Neuronal stem cell (in vitro differentiated cells): ENCODE data around the gene THY1.
A peak's percentile ranks its signal among the peaks of the same experiment; 100 is the strongest.
"Not testable (repeated sequence)": the region's sequence is repeated elsewhere in the genome, so short reads cannot be mapped to it uniquely, and the experiment has no call there.

Experiments
- DNase-seq: peaks from one replicate; pipeline ENCODE4 v3.0.0-alpha.2; 2013; ENCODE audit warnings: low spot score
- H2AFZ ChIP-seq: one replicate; pipeline ENCODE4 v1.6.1; 2013; ENCODE audit warnings: mild to moderate bottlenecking, low read length, inconsistent platforms
- H2AK5ac ChIP-seq: 2 replicates; pipeline ENCODE4 v1.6.1; 2013; ENCODE audit warnings: low read depth, mild to moderate bottlenecking, inconsistent platforms, low read length, moderate library complexity, mixed read lengths
- H2BK120ac ChIP-seq: 2 replicates; pipeline ENCODE4 v1.6.1; 2013; ENCODE audit warnings: low read depth, mild to moderate bottlenecking, inconsistent platforms, low read length, moderate library complexity, mixed read lengths
- H2BK12ac ChIP-seq: one replicate; pipeline ENCODE4 v1.6.1; 2013; ENCODE audit warnings: low read length, inconsistent platforms
- H2BK15ac ChIP-seq: 2 replicates; pipeline ENCODE4 v1.6.1; 2013; ENCODE audit warnings: mild to moderate bottlenecking, low read length, inconsistent platforms, mixed read lengths
- H2BK5ac ChIP-seq: one replicate; pipeline ENCODE4 v1.6.1; 2013; ENCODE audit warnings: inconsistent platforms, mild to moderate bottlenecking, low read length, moderate library complexity
- H3K14ac ChIP-seq: one replicate; pipeline ENCODE4 v1.6.1; 2013; ENCODE audit warnings: low read length, inconsistent platforms
- H3K18ac ChIP-seq: 2 replicates; pipeline ENCODE4 v1.6.1; 2013; ENCODE audit warnings: low read length, inconsistent platforms
- H3K23ac ChIP-seq: 2 replicates; pipeline ENCODE4 v1.6.1; 2013; ENCODE audit warnings: low read depth, mild to moderate bottlenecking, mixed read lengths, low read length, inconsistent platforms; ENCODE audit not compliant: poor library complexity
- H3K27ac ChIP-seq: replicated peaks from 3 replicates; pipeline ENCODE4 v1.5.1; 2013; ENCODE audit warnings: low read length, inconsistent platforms
- H3K27me3 ChIP-seq, 3 experiments: 2 replicates each; pipeline ENCODE4 v1.6.1; 2013; ENCODE audit warnings: low read length in 3 of 3, mild to moderate bottlenecking in 2 of 3, inconsistent platforms in 1 of 3, low read depth in 1 of 3, mixed read lengths in 1 of 3, moderate library complexity in 1 of 3; ENCODE audit not compliant: control insufficient read depth in 3 of 3, insufficient read depth in 3 of 3
- H3K36me3 ChIP-seq, 2 donors: replicated peaks in 1 of 2; 2 replicates each; pipeline ENCODE4 v1.6.1; 2013; ENCODE audit warnings: low read length in 2 of 2; ENCODE audit not compliant: control insufficient read depth in 2 of 2, insufficient read depth in 2 of 2
- H3K4ac ChIP-seq: 2 replicates; pipeline ENCODE4 v1.6.1; 2013; ENCODE audit warnings: inconsistent platforms, mild to moderate bottlenecking, low read length, moderate library complexity
- H3K4me1 ChIP-seq, 2 donors: 1 replicate in 1 of 2; 2 replicates in 1 of 2; pipeline ENCODE4 v1.6.1; 2013; ENCODE audit warnings: low read length in 2 of 2, low read depth in 1 of 2; ENCODE audit not compliant: control insufficient read depth in 2 of 2, insufficient read depth in 1 of 2
- H3K4me2 ChIP-seq: one replicate; pipeline ENCODE4 v1.6.1; 2013; ENCODE audit warnings: mild to moderate bottlenecking, low read length, inconsistent platforms; ENCODE audit not compliant: insufficient read depth, poor library complexity, severe bottlenecking
- H3K4me3 ChIP-seq, 2 donors: 2 replicates each; pipeline ENCODE4 v1.5.1; 2013; ENCODE audit warnings: low read length in 2 of 2, mild to moderate bottlenecking in 2 of 2, inconsistent platforms in 1 of 2, moderate library complexity in 1 of 2
- H3K79me1 ChIP-seq: one replicate; pipeline ENCODE4 v1.6.1; 2013; ENCODE audit warnings: low read depth, mild to moderate bottlenecking, inconsistent platforms, low read length, moderate library complexity
- H3K9ac ChIP-seq: one replicate; pipeline ENCODE4 v1.6.1; 2013; ENCODE audit warnings: mild to moderate bottlenecking, low read depth, low read length, inconsistent platforms; ENCODE audit not compliant: poor library complexity
- H3K9me3 ChIP-seq, 2 donors: replicated peaks in 1 of 2; 2 replicates each; pipeline versions ENCODE3 to v1.6.1; 2013; ENCODE audit warnings: low read length in 2 of 2, mild to moderate bottlenecking in 2 of 2, inconsistent platforms in 1 of 2, low read depth in 1 of 2, mixed read lengths in 1 of 2, moderate library complexity in 1 of 2; ENCODE audit not compliant: control insufficient read depth in 2 of 2, insufficient read depth in 1 of 2
- H4K8ac ChIP-seq: one replicate; pipeline ENCODE4 v1.6.1; 2013; ENCODE audit warnings: low read depth, mild to moderate bottlenecking, inconsistent platforms, low read length, moderate library complexity
- H4K91ac ChIP-seq: one replicate; pipeline ENCODE4 v1.6.1; 2013; ENCODE audit warnings: low read length, low read depth, mild to moderate bottlenecking, inconsistent platforms; ENCODE audit not compliant: poor library complexity
- WGBS, 2 donors: extraction: QIAGEN DNeasy Blood & Tissue Kit; methylation state at CpG; one replicate each; pipeline ENCODE4 v1.1.7; 2013; ENCODE audit warnings: missing lambda C conversion rate in 2 of 2, mixed read lengths in 1 of 2; ENCODE audit not compliant: insufficient read length in 2 of 2, insufficient replicate concordance in 1 of 2; ENCODE audit errors: extremely low coverage in 2 of 2; 5-methylcytosine and 5-hydroxymethylcytosine counted together

The THY1 gene

DNA sequence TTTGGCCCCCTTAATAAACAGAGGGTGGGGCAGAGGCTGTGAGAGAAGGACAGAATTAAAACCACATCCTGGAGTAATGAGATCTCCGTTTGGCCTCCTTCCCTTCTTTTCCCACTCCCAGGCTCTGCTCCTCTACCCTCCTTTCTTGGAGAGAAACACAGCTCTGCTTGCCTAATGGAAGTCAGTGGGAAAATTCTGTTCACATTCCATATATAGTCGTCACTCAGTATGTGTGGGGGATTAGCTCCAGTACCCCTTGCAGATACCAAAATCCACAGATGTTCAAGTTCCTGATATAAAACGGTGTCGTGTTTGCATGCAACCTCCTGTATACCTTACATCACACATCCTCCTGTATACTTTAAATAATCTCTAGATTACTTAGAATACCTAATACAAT is 37.6 kb upstream of the THY1 start:
- H2AK5ac ChIP-seq = no peak overlapping the region
- H3K27ac ChIP-seq = no peak overlapping the region
- no peak overlapping the region for H4K91ac ChIP-seq
- H2BK5ac ChIP-seq = no peak overlapping the region
- no peaks in the 10 kb centered on the region for H3K9me3 ChIP-seq
- H3K14ac ChIP-seq = no peak overlapping the region
- WGBS, 2 donors = no CpG with 5 or more reads among the region's 4 CpGs
- no peak for DNase-seq
- H3K23ac ChIP-seq = no peak overlapping the region
- H2BK15ac ChIP-seq = no peak overlapping the region
- no peak overlapping the region for H3K4ac ChIP-seq
- no peak overlapping the region for H3K4me2 ChIP-seq
- H3K18ac ChIP-seq = no peak overlapping the region
- H3K79me1 ChIP-seq = no peaks in the 10 kb centered on the region
- H3K4me3 ChIP-seq = no peak overlapping the region
- H2BK12ac ChIP-seq = no peak overlapping the region
- H3K36me3 ChIP-seq = no peaks in the 10 kb centered on the region
- H3K27me3 ChIP-seq = peaks cover 0 to 15% (median 0%) of the 10 kb centered on the region in 3 experiments
- H4K8ac ChIP-seq = no peak overlapping the region
- H3K9ac ChIP-seq = no peak overlapping the region
- H2BK120ac ChIP-seq = no peak overlapping the region
- no peak overlapping the region for H2AFZ ChIP-seq
- no peaks in the 10 kb centered on the region for H3K4me1 ChIP-seq

- Histone ChIP-seq H4K8ac (no peak overlapping the region), H3K18ac (no peak overlapping the region), H3K4ac (no peak overlapping the region), H3K79me1 (no peaks in the 10 kb centered on the region), H2BK15ac (no peak overlapping the region), H2BK120ac (no peak overlapping the region), H3K9ac (no peak overlapping the region), H3K27me3 (peaks cover 0 to 15% (median 0%) of the 10 kb centered on the region in 3 experiments), H3K4me1 (no peaks in the 10 kb centered on the region), H4K91ac (no peak overlapping the region), H3K4me3 (no peak overlapping the region), H3K14ac (no peak overlapping the region), H2BK12ac (no peak overlapping the region), H3K9me3 (no peaks in the 10 kb centered on the region), H3K23ac (peak overlapping the region; percentile 80), H3K4me2 (no peak overlapping the region), H3K27ac (no peak overlapping the region), H2AFZ (no peak overlapping the region), H2BK5ac (no peak overlapping the region), H3K36me3 (no peaks in the 10 kb centered on the region), H2AK5ac (peak overlapping the region; percentile 70)
- WGBS, 2 donors = no CpG with 5 or more reads among the region's 11 CpGs
- DNase-seq = no peak
Measured at GRCh38 chr11:119460097-119460496, 37.1 kb upstream of the THY1 start.

DNA sequence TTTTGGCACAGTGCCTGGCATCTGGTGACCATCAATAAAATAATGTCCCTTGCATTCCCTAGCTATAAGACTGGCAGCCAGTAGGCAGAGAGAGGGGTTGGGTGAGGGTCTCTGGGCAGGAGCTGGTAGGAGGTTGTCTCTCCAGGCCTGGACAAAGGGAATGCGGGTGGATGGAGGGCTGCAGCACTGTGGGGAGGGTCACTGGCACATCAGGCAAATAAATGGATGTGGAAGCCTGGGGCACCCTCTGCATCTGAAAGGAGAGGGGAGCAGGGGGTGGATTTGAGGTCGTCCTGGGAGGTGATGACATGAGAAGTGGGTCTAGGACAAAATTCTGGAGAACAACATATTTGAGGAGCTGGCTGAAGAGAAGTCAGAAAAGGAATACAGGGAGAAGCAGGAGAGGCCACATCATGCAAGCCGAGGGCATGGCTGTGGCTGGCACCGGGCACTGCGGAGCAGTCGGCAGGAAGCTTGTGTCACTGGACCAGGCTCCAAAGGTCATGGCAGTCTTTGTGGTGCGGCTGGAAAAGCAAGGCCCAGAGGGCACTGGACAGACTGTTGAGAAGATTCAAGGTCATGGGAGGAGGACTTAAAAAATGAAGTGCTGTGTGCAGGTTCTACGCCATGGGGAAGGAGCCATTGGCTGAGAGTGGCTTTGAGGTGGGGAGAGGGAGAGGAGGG is 36.5 kb upstream of the THY1 start:
- no CpG with 5 or more reads among the region's 8 CpGs for WGBS, 2 donors

GRCh38 chr11:119455708-119456107 is 32.7 kb upstream of the THY1 start:
- H3K4me2 ChIP-seq, H3K9ac ChIP-seq, H2BK12ac ChIP-seq, H2AK5ac ChIP-seq, H4K8ac ChIP-seq, H3K4me1 ChIP-seq, H3K14ac ChIP-seq, H2AFZ ChIP-seq, H3K23ac ChIP-seq, H2BK5ac ChIP-seq, H3K79me1 ChIP-seq, H3K27ac ChIP-seq, H3K4me3 ChIP-seq, DNase-seq, H4K91ac ChIP-seq, H3K9me3 ChIP-seq, H2BK15ac ChIP-seq, H3K4ac ChIP-seq, H2BK120ac ChIP-seq, H3K36me3 ChIP-seq, H3K18ac ChIP-seq: not testable (repeated sequence)
- WGBS, 2 donors = no CpG with 5 or more reads among the region's 6 CpGs
- H3K27me3 ChIP-seq = peaks cover 0 to 21% (median 0%) of the 10 kb centered on the region in 3 experiments

More for the DNA sequence above, 36.5 kb upstream of the THY1 start:
- Histone ChIP-seq H2AK5ac (peak overlapping the region; percentile 70), H3K4me2 (no peak overlapping the region), H3K4ac (no peak overlapping the region), H3K4me3 (no peak overlapping the region), H3K79me1 (no peaks in the 10 kb centered on the region), H2AFZ (no peak overlapping the region), H3K9me3 (no peaks in the 10 kb centered on the region), H2BK12ac (peak overlapping the region; percentile 22), H3K9ac (no peak overlapping the region), H2BK120ac (no peak overlapping the region), H2BK5ac (peak overlapping the region; percentile 87), H3K27ac (no peak overlapping the region), H3K27me3 (peaks cover 0 to 15% (median 0%) of the 10 kb centered on the region in 3 experiments), H3K14ac (no peak overlapping the region), H3K4me1 (no peaks in the 10 kb centered on the region), H3K36me3 (no peaks in the 10 kb centered on the region), H3K23ac (peak overlapping the region; percentile 80), H3K18ac (no peak overlapping the region), H4K8ac (peak overlapping the region; percentile 43), H2BK15ac (peak overlapping the region; percentile 37), H4K91ac (no peak overlapping the region)
- DNase-seq = no peak
